Neural cell (in vitro differentiated cells): Measurements from ENCODE around the gene HDAC9. TPM values are rescaled to one million over a fixed set of nuclear protein-coding genes. Genes with fewer than 3 reads are reported as not detected.

ENCODE experiments used
- H2AFZ ChIP-seq: fragments of 200-600, 300-800 bp; sonication (generic), shearing (Covaris generic); 2 replicates; pipeline ENCODE4 v1.6.0; 2014; ENCODE audit warnings: low read depth, mild to moderate bottlenecking, antibody characterized with exemption, low read length, moderate library complexity
- H3F3A ChIP-seq: fragments of 200-600 bp; shearing (Covaris generic); 2 replicates; pipeline ENCODE4 v1.6.1; 2016; ENCODE audit warnings: mild to moderate bottlenecking, moderate library complexity, mixed read lengths, antibody characterized with exemption, low read length; ENCODE audit not compliant: insufficient read depth, poor library complexity, severe bottlenecking
- H3K27ac ChIP-seq: fragments of 200-600, 300-800 bp; sonication (generic), shearing (Covaris generic); 2 replicates; pipeline ENCODE4 v1.5.1; 2014; ENCODE audit warnings: mild to moderate bottlenecking, low read length, moderate library complexity
- H3K27me3 ChIP-seq: fragments of 300-800, 200-600 bp; sonication (generic), shearing (Covaris generic); 2 replicates; pipeline ENCODE4 v1.6.0; 2014; ENCODE audit warnings: mild to moderate bottlenecking, low read depth, low read length, moderate library complexity; ENCODE audit not compliant: insufficient read depth
- H3K36me3 ChIP-seq: fragments of 300-800, 200-600 bp; sonication (generic), shearing (Covaris generic); 2 replicates; pipeline ENCODE4 v1.5.1; 2014; ENCODE audit warnings: mild to moderate bottlenecking, antibody characterized with exemption, low read length, moderate library complexity; ENCODE audit not compliant: insufficient read depth
- H3K4me2 ChIP-seq: fragments of 300-800, 200-600 bp; sonication (generic), shearing (Covaris generic); 2 replicates; pipeline ENCODE4 v1.6.0; 2014; ENCODE audit warnings: mild to moderate bottlenecking, low read length
- H3K4me3 ChIP-seq: fragments of 300-800, 200-600 bp; sonication (generic), shearing (Covaris generic); 2 replicates; pipeline ENCODE4 v1.5.1; 2014; ENCODE audit warnings: mild to moderate bottlenecking, low read length, moderate library complexity
- H3K79me2 ChIP-seq: fragments of 200-600 bp; shearing (Covaris generic); replicated peaks from 2 replicates; pipeline ENCODE4 v1.6.0; 2014; ENCODE audit warnings: mild to moderate bottlenecking, low read length, moderate library complexity; ENCODE audit not compliant: insufficient read depth
- H3K9ac ChIP-seq: fragments of 300-800, 200-600 bp; sonication (generic), shearing (Covaris generic); 2 replicates; pipeline ENCODE4 v1.6.1; 2016; ENCODE audit warnings: mild to moderate bottlenecking, low read length, mixed read lengths
- H3K9me2 ChIP-seq: fragments of 200-600 bp; shearing (Covaris generic); 2 replicates; pipeline ENCODE4 v1.6.1; 2016; ENCODE audit warnings: mild to moderate bottlenecking, low read length, mixed read lengths; ENCODE audit not compliant: insufficient read depth
- H3K9me3 ChIP-seq: fragments of 200-600, 300-800 bp; sonication (generic), shearing (Covaris generic); 2 replicates; pipeline ENCODE4 v1.6.1; 2016; ENCODE audit warnings: mild to moderate bottlenecking, mixed run types, low read length, moderate library complexity, mixed read lengths
- H4K20me1 ChIP-seq: fragments of 200-600 bp; shearing (Covaris generic); 2 replicates; pipeline ENCODE4 v1.6.1; 2016; ENCODE audit warnings: mild to moderate bottlenecking, mixed run types; ENCODE audit not compliant: insufficient read depth
- CTCF ChIP-seq: fragments of 450-650 bp; IDR thresholded peaks from 2 replicates; pipeline ENCODE4 v1.5.1; 2014; ENCODE audit warnings: antibody characterized with exemption, mild to moderate bottlenecking, moderate library complexity; ENCODE audit not compliant: poor library complexity, severe bottlenecking
- EP300 ChIP-seq: fragments of 450-650 bp; conservative IDR thresholded peaks from 2 replicates; pipeline ENCODE4 v1.6.1; 2014; ENCODE audit warnings: antibody characterized with exemption, mild to moderate bottlenecking, moderate library complexity; ENCODE audit not compliant: poor library complexity, severe bottlenecking
- EZH2 ChIP-seq: fragments of 200-600, 300-800 bp; shearing (Covaris generic), sonication (generic); IDR thresholded peaks from 2 replicates; pipeline ENCODE4 v1.6.1; 2014; ENCODE audit warnings: antibody characterized with exemption, low read length, borderline replicate concordance, mild to moderate bottlenecking; ENCODE audit not compliant: insufficient read depth, poor library complexity, severe bottlenecking
- MXI1 ChIP-seq: fragments of 450-650 bp; conservative IDR thresholded peaks from 2 replicates; pipeline ENCODE4 v1.6.1; 2014; ENCODE audit warnings: antibody characterized with exemption, mild to moderate bottlenecking; ENCODE audit not compliant: poor library complexity, severe bottlenecking
- POLR2AphosphoS5 ChIP-seq: IDR thresholded peaks from 2 replicates; pipeline ENCODE4 v1.6.1; 2012
- RAD21 ChIP-seq: fragments of 450-650 bp; conservative IDR thresholded peaks from 2 replicates; pipeline ENCODE4 v1.6.1; 2014; ENCODE audit warnings: antibody characterized with exemption, mild to moderate bottlenecking, moderate library complexity
- SMC3 ChIP-seq: fragments of 450-650 bp; conservative IDR thresholded peaks from 2 replicates; pipeline ENCODE4 v1.6.1; 2014; ENCODE audit warnings: antibody characterized with exemption, mild to moderate bottlenecking, moderate library complexity; ENCODE audit not compliant: poor library complexity
- TAF1 ChIP-seq: IDR thresholded peaks from 2 replicates; pipeline ENCODE4 v1.6.1; 2012; ENCODE audit warnings: low read depth
- polyA plus RNA-seq: library from polyadenylated mRNA; depleted of rRNA; stranded (reverse); fragments of >200 nt; gene quantifications from 2 replicates; pipeline ENCODE4 v1.2.3, GENCODE V29; 2014
- TF ChIP-seq, protein P1 (sequence below): IDR thresholded peaks from 2 replicates; pipeline ENCODE4 v1.6.1; 2012; ENCODE audit warnings: borderline replicate concordance

The HDAC9 gene
- polyA plus RNA-seq, 1 donor from 2014 or later: 15.9 TPM

GRCh38 chr7:18614841-18615240 is 119.3 kb downstream of the HDAC9 start:
- Histone ChIP-seq H3K27me3 (no peaks in the 10 kb centered on the region), H3K9me2 (no peaks in the 10 kb centered on the region), H3K9me3 (no peaks in the 10 kb centered on the region), H3K4me3 (no peak overlapping the region), H4K20me1 (no peaks in the 10 kb centered on the region), H3K27ac (no peak overlapping the region), H3K79me2 (no peaks in the 10 kb centered on the region), H3K4me2 (no peak overlapping the region), H3K36me3 (no peaks in the 10 kb centered on the region), H3F3A (no peaks in the 10 kb centered on the region), H3K9ac (no peak overlapping the region), H2AFZ (no peak overlapping the region)
- TF ChIP-seq TAF1 (no peak), SMC3 (no peak), EP300 (no peak), EZH2 (no peak), CTCF (no peak), POLR2AphosphoS5 (no peak)
- TF ChIP-seq, protein P1, sequence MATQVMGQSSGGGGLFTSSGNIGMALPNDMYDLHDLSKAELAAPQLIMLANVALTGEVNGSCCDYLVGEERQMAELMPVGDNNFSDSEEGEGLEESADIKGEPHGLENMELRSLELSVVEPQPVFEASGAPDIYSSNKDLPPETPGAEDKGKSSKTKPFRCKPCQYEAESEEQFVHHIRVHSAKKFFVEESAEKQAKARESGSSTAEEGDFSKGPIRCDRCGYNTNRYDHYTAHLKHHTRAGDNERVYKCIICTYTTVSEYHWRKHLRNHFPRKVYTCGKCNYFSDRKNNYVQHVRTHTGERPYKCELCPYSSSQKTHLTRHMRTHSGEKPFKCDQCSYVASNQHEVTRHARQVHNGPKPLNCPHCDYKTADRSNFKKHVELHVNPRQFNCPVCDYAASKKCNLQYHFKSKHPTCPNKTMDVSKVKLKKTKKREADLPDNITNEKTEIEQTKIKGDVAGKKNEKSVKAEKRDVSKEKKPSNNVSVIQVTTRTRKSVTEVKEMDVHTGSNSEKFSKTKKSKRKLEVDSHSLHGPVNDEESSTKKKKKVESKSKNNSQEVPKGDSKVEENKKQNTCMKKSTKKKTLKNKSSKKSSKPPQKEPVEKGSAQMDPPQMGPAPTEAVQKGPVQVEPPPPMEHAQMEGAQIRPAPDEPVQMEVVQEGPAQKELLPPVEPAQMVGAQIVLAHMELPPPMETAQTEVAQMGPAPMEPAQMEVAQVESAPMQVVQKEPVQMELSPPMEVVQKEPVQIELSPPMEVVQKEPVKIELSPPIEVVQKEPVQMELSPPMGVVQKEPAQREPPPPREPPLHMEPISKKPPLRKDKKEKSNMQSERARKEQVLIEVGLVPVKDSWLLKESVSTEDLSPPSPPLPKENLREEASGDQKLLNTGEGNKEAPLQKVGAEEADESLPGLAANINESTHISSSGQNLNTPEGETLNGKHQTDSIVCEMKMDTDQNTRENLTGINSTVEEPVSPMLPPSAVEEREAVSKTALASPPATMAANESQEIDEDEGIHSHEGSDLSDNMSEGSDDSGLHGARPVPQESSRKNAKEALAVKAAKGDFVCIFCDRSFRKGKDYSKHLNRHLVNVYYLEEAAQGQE: no peak

DNA sequence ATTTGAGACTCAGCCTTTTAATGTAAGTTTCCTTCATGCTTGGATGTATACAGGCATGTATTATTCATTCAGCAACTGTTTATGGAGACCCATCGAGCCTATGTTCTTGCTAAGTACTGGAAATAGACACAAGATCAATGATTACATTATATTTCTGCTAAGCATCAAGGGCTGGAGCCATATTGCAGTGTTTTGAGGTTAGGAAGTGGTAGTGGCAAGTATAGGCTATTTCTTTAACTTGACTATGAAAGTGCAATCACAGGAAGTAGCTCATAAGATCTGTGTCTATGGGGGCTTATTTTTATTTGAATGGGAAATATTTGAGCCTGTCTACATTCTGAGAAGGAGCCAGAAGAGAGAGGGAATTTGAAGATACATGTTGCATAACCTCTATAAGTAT is 123.8 kb downstream of the HDAC9 start:
- Histone ChIP-seq H3K36me3 (no peaks in the 10 kb centered on the region), H3F3A (no peaks in the 10 kb centered on the region), H3K9me2 (no peaks in the 10 kb centered on the region), H3K9me3 (no peaks in the 10 kb centered on the region), H3K27ac (no peak overlapping the region), H3K79me2 (no peaks in the 10 kb centered on the region), H3K4me2 (no peak overlapping the region), H3K4me3 (no peak overlapping the region), H3K27me3 (no peaks in the 10 kb centered on the region), H3K9ac (no peak overlapping the region), H4K20me1 (no peaks in the 10 kb centered on the region), H2AFZ (no peak overlapping the region)
- TF ChIP-seq MXI1: no peak
- TF ChIP-seq RAD21: no peak
- no peak for TF ChIP-seq EZH2
- no peak for TF ChIP-seq SMC3
- TF ChIP-seq CTCF: no peak
- TF ChIP-seq EP300: no peak
- no peak for TF ChIP-seq TAF1
- no peak for TF ChIP-seq POLR2AphosphoS5
- TF ChIP-seq, protein P1: no peak
